Umbilical cord (tissue), 2 donors: ENCODE measurements around the gene HOXD3. TPM values are rescaled to one million over a fixed set of nuclear protein-coding genes. Genes with fewer than 3 reads are reported as not detected.
A peak's percentile ranks its signal among the peaks of the same experiment; 100 is the strongest.

ENCODE experiments used
- DNase-seq: peaks from one replicate; pipeline ENCODE4 v3.0.0-alpha.2; 2015; ENCODE audit warnings: low spot score
- total RNA-seq: library from RNA; depleted of rRNA; stranded (reverse); fragments of >200 nt; gene quantifications from one replicate; pipeline ENCODE4 v1.2.3, GENCODE V29; 2014; ENCODE audit warnings: low replicate concordance; ENCODE audit not compliant: insufficient read depth

The HOXD3 gene
- total RNA-seq, 1 donor from 2014 or later = not detected

DNA sequence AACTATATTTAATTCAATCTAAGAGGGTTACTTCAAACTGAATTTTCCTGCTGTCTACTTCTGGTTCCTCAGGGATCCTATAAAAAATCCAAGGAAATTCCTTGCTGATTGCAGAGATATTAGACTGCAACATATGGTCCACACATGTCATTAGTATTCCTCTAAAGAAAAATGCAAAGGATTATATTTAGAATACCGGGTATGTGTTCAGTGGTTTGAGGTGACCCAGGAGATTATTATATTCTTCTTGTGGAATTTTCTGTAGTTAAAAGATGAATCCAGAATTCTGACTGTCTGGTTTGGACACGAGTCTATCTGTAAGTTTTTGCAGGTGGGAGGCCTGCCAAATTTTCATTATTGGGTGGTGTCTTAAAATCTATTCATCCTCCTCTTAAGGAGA lies 49.6 kb downstream of the HOXD3 start:
- DNase-seq = peak; percentile 18

DNA sequence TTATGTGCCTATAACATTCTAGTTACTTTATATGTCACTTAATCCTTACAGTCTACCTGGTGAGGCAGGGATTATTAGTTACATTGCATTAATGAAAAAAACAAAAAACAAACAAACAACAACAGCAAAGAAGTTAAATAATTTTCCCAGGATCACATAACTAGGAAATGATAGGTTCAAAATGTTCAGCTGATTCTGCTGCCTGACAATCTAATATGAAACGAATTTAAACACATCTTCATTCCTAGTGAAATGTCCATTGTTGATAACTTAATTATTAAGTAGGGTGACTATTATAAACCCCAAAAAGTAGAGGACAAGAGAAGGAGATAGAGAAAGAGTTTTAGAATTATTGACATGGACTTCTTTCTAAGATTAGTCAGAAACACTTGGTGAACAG lies 54.0 kb downstream of the HOXD3 start:
- DNase-seq = no peak

DNA sequence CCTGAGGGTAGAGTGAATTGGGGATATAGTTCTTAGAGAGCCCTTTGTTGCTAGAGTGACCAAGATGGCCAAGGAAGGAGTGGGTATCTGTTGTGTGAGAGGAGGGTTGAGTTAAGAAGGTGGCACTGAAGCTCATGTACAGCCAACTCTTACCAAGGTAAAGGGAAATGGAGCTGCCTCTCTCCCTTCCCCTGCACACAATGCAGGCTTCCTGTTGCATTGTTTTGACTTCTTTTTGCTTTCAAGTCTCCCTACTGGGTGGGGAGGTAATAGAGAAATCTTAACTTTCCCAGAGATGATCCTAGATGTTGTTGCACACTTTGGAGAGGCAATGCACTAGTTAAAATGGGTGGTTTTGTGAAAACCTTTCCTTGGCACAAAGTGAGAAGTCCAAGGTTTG lies 55.2 kb downstream of the HOXD3 start:
- no peak for DNase-seq

DNA sequence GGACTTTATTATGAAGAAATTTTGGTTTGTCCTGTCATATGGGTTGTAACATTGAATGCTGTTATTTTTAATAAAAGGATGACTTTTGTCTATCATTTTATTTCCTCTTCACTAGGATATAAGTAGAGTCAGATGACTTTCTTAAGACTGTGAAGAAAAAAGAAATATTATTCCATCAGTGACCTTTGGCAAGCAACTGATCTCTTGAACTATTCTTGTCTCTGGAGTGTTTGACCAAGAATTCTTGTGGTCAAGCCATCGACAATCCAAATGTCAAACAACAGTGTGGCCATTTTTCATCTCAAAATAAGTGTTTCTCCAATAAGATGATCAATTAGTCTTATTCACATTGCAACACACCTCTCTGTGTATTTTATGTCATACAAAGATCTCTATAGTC lies 56.3 kb downstream of the HOXD3 start:
- DNase-seq = no peak

Other genes with a start within 250 kb of the HOXD3 start
- gene LNPK, start 155.0 kb upstream of the HOXD3 start, total RNA-seq = 28.9 TPM
- 1.2 TPM for gene EVX2, start 73.3 kb upstream of the HOXD3 start, total RNA-seq
- gene HOXD13, start 64.6 kb upstream of the HOXD3 start, total RNA-seq = 4.8 TPM
- gene HOXD12, start 57.5 kb upstream of the HOXD3 start, total RNA-seq = 1.9 TPM
- 18.1 TPM for gene HOXD11, start 50.0 kb upstream of the HOXD3 start, total RNA-seq
- 14.4 TPM for gene HOXD10, start 40.5 kb upstream of the HOXD3 start, total RNA-seq
- 1.9 TPM for gene HOXD9, start 34.6 kb upstream of the HOXD3 start, total RNA-seq
- gene HOXD8, start 27.6 kb upstream of the HOXD3 start, total RNA-seq = 8.7 TPM
- 2.4 TPM for gene HOXD4, start 5.8 kb upstream of the HOXD3 start, total RNA-seq
- gene HOXD1, start 31.4 kb downstream of the HOXD3 start, total RNA-seq = 0.48 TPM
- 24.8 TPM for gene MTX2, start 112.1 kb downstream of the HOXD3 start, total RNA-seq